Liver (tissue), 9 donors: ENCODE results near the gene ZNF821. TPM values are rescaled to one million over a fixed set of nuclear protein-coding genes. Genes with fewer than 3 reads are reported as not detected.
A peak's percentile ranks its signal among the peaks of the same experiment; 100 is the strongest.

ENCODE experiments used
- DNase-seq: peaks from one replicate; pipeline ENCODE4 v3.0.0-alpha.2; 2017; ENCODE audit warnings: low spot score
- H3K27ac ChIP-seq, 2 donors: one replicate each; pipeline ENCODE4 v1.7.0; 2013; ENCODE audit warnings: inconsistent platforms in 2 of 2, low read length in 2 of 2, control low read depth in 1 of 2, low read depth in 1 of 2, mild to moderate bottlenecking in 1 of 2
- H3K27me3 ChIP-seq, 4 donors: one replicate each; pipeline versions ENCODE4 v1.6.1 to v1.7.0; 2013; ENCODE audit warnings: low read length in 3 of 4, inconsistent platforms in 1 of 4, mild to moderate bottlenecking in 1 of 4, moderate library complexity in 1 of 4; ENCODE audit not compliant: control insufficient read depth in 4 of 4, insufficient read depth in 4 of 4
- H3K36me3 ChIP-seq, 4 donors: one replicate each; pipeline versions ENCODE4 v1.6.1 to v1.7.0; 2013; ENCODE audit warnings: low read length in 3 of 4, mild to moderate bottlenecking in 3 of 4, low read depth in 1 of 4, moderate library complexity in 1 of 4; ENCODE audit not compliant: control insufficient read depth in 4 of 4, insufficient read depth in 3 of 4
- H3K4me1 ChIP-seq, 4 donors: one replicate each; pipeline versions ENCODE4 v1.6.1 to v1.7.0; 2013; ENCODE audit warnings: low read length in 3 of 4, mild to moderate bottlenecking in 3 of 4, moderate library complexity in 1 of 4; ENCODE audit not compliant: control insufficient read depth in 4 of 4, insufficient read depth in 4 of 4
- H3K4me3 ChIP-seq, 3 donors: one replicate each; pipeline versions ENCODE4 v1.6.1 to v1.7.0; 2013; ENCODE audit warnings: low read length in 3 of 3, control low read depth in 1 of 3, low read depth in 1 of 3, mild to moderate bottlenecking in 1 of 3
- H3K9ac ChIP-seq, 2 donors: one replicate each; pipeline ENCODE4 v1.7.0; 2013; ENCODE audit warnings: low read length in 2 of 2, mild to moderate bottlenecking in 2 of 2, moderate library complexity in 2 of 2, control low read depth in 1 of 2, low read depth in 1 of 2
- H3K9me3 ChIP-seq, 4 donors: one replicate each; pipeline versions ENCODE4 v1.6.1 to v1.7.0; 2013; ENCODE audit warnings: low read length in 3 of 4; ENCODE audit not compliant: control insufficient read depth in 4 of 4
- ATF3 ChIP-seq: IDR thresholded peaks from 2 replicates; pipeline ENCODE4 v1.6.1; 2016; ENCODE audit warnings: antibody characterized with exemption
- CTCF ChIP-seq: fragments of 150-350 bp; IDR thresholded peaks from 2 replicates; pipeline ENCODE4 v1.5.1; 2017; ENCODE audit warnings: improper control_type of control experiment, low read depth, low read length; ENCODE audit not compliant: missing input control
- EGR1 ChIP-seq, 2 donors: IDR thresholded peaks; 2 replicates each; pipeline ENCODE4 v1.6.1; 2016 to 2018; ENCODE audit warnings: antibody characterized with exemption in 2 of 2, low read depth in 2 of 2
- FOXA1 ChIP-seq: IDR thresholded peaks from 2 replicates; pipeline ENCODE4 v1.6.1; 2016; ENCODE audit warnings: antibody characterized with exemption
- FOXA2 ChIP-seq: IDR thresholded peaks from 2 replicates; pipeline ENCODE4 v1.6.1; 2016; ENCODE audit warnings: antibody characterized with exemption
- GABPA ChIP-seq, 2 donors: IDR thresholded peaks in 1 of 2; conservative IDR thresholded peaks in 1 of 2; 2 replicates each; pipeline ENCODE4 v1.6.1; 2016; ENCODE audit warnings: antibody characterized with exemption in 2 of 2, mild to moderate bottlenecking in 1 of 2, moderate library complexity in 1 of 2
- HNF4A ChIP-seq, 2 donors: conservative IDR thresholded peaks; 2 replicates each; pipeline ENCODE4 v1.6.1; 2016; ENCODE audit warnings: antibody characterized with exemption in 2 of 2, mild to moderate bottlenecking in 2 of 2
- HNF4G ChIP-seq: IDR thresholded peaks from 2 replicates; pipeline ENCODE4 v1.6.1; 2016; ENCODE audit warnings: antibody characterized with exemption
- MAX ChIP-seq: IDR thresholded peaks from 2 replicates; pipeline ENCODE4 v1.6.1; 2016; ENCODE audit warnings: antibody characterized with exemption
- NR2F2 ChIP-seq: IDR thresholded peaks from 2 replicates; pipeline ENCODE4 v1.6.1; 2016; ENCODE audit warnings: antibody characterized with exemption
- RAD21 ChIP-seq, 2 donors: IDR thresholded peaks; 2 replicates each; pipeline ENCODE4 v1.6.1; 2016; ENCODE audit warnings: antibody characterized with exemption in 2 of 2, mild to moderate bottlenecking in 2 of 2
- REST ChIP-seq: IDR thresholded peaks from 2 replicates; pipeline ENCODE4 v1.6.1; 2016; ENCODE audit warnings: antibody characterized with exemption, mild to moderate bottlenecking
- RXRA ChIP-seq, 2 donors: IDR thresholded peaks; 2 replicates each; pipeline ENCODE4 v1.6.1; 2017 to 2018; ENCODE audit warnings: antibody characterized with exemption in 2 of 2, mild to moderate bottlenecking in 1 of 2
- SP1 ChIP-seq: IDR thresholded peaks from 2 replicates; pipeline ENCODE4 v1.6.1; 2018; ENCODE audit warnings: antibody characterized with exemption, mild to moderate bottlenecking
- TAF1 ChIP-seq: conservative IDR thresholded peaks from 2 replicates; pipeline ENCODE4 v1.6.1; 2016; ENCODE audit warnings: antibody characterized with exemption, mild to moderate bottlenecking
- YY1 ChIP-seq: IDR thresholded peaks from 2 replicates; pipeline ENCODE4 v1.6.1; 2016; ENCODE audit warnings: antibody characterized with exemption, mild to moderate bottlenecking
- ZBTB33 ChIP-seq: IDR thresholded peaks from 2 replicates; pipeline ENCODE4 v1.6.1; 2016; ENCODE audit warnings: antibody characterized with exemption
- WGBS: extraction: QIAGEN DNeasy Blood & Tissue Kit; methylation state at CpG from one replicate; pipeline ENCODE4 v1.1.7; 2013; 5-methylcytosine and 5-hydroxymethylcytosine counted together
- polyA plus RNA-seq, 2 donors: library from polyadenylated mRNA; stranded (reverse) in 1 of 2; unstranded in 1 of 2; fragments of 200-250 nt in 1 of 2; fragments of >200 nt in 1 of 2; fragmentation: Nextera tagmentation in 1 of 2; extraction: Ambion mirVana in 1 of 2; gene quantifications; one replicate each; pipeline versions ENCODE4 v1.2.1 to v1.2.3, GENCODE V29; 2013 to 2015
- total RNA-seq, 2 donors: library from RNA; depleted of rRNA; stranded (reverse); fragments of >200 nt; gene quantifications; one replicate each; pipeline ENCODE4 v1.2.3, GENCODE V29; 2014
- donor health status: healthy.
- donor health status: healthy.
- donor health status: healthy.
- donor health status: healthy.
- donor health status: healthy.

Gene ZNF821
- total and polyA plus RNA-seq, 4 donors: 1.0 to 3.0 (median 2.0) TPM

GRCh38 chr16:71894229-71894920 lies 10.4 kb upstream of the ZNF821 start:
- peak overlapping the region; percentile 76 to 92 for H3K9ac ChIP-seq
- no peaks in the 10 kb centered on the region for H3K36me3 ChIP-seq
- H3K4me3 ChIP-seq: peak overlapping the region; percentile 84 to 93 (median 91)
- H3K27ac ChIP-seq: peak overlapping the region; percentile 80 to 98
- peak; percentile 24 to 39 for TF ChIP-seq RAD21 (IDR thresholded peaks at IDR 0.05)
- no peak for TF ChIP-seq ZBTB33
- peak; percentile 50 for DNase-seq
- no peaks in the 10 kb centered on the region for H3K9me3 ChIP-seq
- H3K27me3 ChIP-seq: no peaks in the 10 kb centered on the region
- WGBS: under 1% methylated on average over 31 of the region's 31 CpGs
- peaks cover 0 to 16% (median 8%) of the 10 kb centered on the region in 4 donors for H3K4me1 ChIP-seq

- no peak for DNase-seq
- H3K9me3 ChIP-seq: no peaks in the 10 kb centered on the region
- 36% methylated on average over 7 of the region's 7 CpGs for WGBS
- no peaks in the 10 kb centered on the region for H3K36me3 ChIP-seq
- peak overlapping the region; percentile 76 to 92 for H3K9ac ChIP-seq
- H3K27me3 ChIP-seq: no peaks in the 10 kb centered on the region
- peak overlapping the region in 2 of 3 donors; percentile 91 to 93 for H3K4me3 ChIP-seq
- peak overlapping the region; percentile 80 to 98 for H3K27ac ChIP-seq
- TF ChIP-seq CTCF: no peak
- no peak for TF ChIP-seq ATF3
- no peak for TF ChIP-seq GABPA (IDR thresholded peaks at IDR 0.05 in 1 of 2, conservative IDR thresholded peaks at IDR 0.05 in 1 of 2)
- TF ChIP-seq FOXA1: no peak
- TF ChIP-seq RXRA (IDR thresholded peaks at IDR 0.05): no peak
- no peak for TF ChIP-seq SP1
- no peak for TF ChIP-seq NR2F2
- TF ChIP-seq ZBTB33: no peak
- TF ChIP-seq MAX: no peak
- no peak for TF ChIP-seq HNF4A (conservative IDR thresholded peaks at IDR 0.05)
- TF ChIP-seq FOXA2: no peak
- TF ChIP-seq YY1: no peak
- no peak for TF ChIP-seq HNF4G
- TF ChIP-seq EGR1 (IDR thresholded peaks at IDR 0.05; ENCODE audit: low read depth in 2 of 2): no peak
- no peak for TF ChIP-seq REST
- no peak for TF ChIP-seq TAF1
- no peak for TF ChIP-seq RAD21 (IDR thresholded peaks at IDR 0.05)
- H3K4me1 ChIP-seq: peaks cover 0 to 12% (median 8%) of the 10 kb centered on the region in 4 donors
These were observed 9.9 kb upstream of the ZNF821 start for GRCh38 chr16:71893888-71894228.
